Fibroblast of skin of abdomen (primary cell): ENCODE results near the gene DLX6.

Source experiments
- DNase-seq: peaks from one replicate; pipeline ENCODE4 v3.0.0-alpha.2; 2013

The DLX6 gene

GRCh38 chr7:96996111-96996957 lies 9.0 kb upstream of the DLX6 start:
- DNase-seq = no peak

- no peak for DNase-seq
These were observed 8.3 kb upstream of the DLX6 start for GRCh38 chr7:96996958-96997511.

GRCh38 chr7:96997512-96998032 lies 7.8 kb upstream of the DLX6 start:
- no peak for DNase-seq

- DNase-seq = no peak
These were observed 7.0 kb upstream of the DLX6 start for GRCh38 chr7:96998333-96998732.

GRCh38 chr7:96998744-96999143 lies 6.6 kb upstream of the DLX6 start:
- DNase-seq = no peak

GRCh38 chr7:97001221-97001620 lies 4.1 kb upstream of the DLX6 start:
- no peak for DNase-seq

GRCh38 chr7:97001656-97002554 lies 3.4 kb upstream of the DLX6 start:
- DNase-seq = no peak

- no peak for DNase-seq
These were observed 2.6 kb upstream of the DLX6 start for GRCh38 chr7:97002555-97003261.

- no peak for DNase-seq
These were observed 1.8 kb upstream of the DLX6 start for GRCh38 chr7:97003262-97004246.

- DNase-seq = no peak
These were observed 838 bp upstream of the DLX6 start for GRCh38 chr7:97004247-97005182.

GRCh38 chr7:97006055-97006815 lies 882 bp downstream of the DLX6 start:
- DNase-seq = peak; percentile 40

- DNase-seq = no peak
These were observed 1.6 kb downstream of the DLX6 start for GRCh38 chr7:97006816-97007582.

- no peak for DNase-seq
These were observed 2.2 kb downstream of the DLX6 start for GRCh38 chr7:97007583-97007861.

- no peak for DNase-seq
These were observed 3.0 kb downstream of the DLX6 start for GRCh38 chr7:97008275-97008917.

GRCh38 chr7:97009753-97010732 lies 4.7 kb downstream of the DLX6 start:
- no peak for DNase-seq

- no peak for DNase-seq
These were observed 5.8 kb downstream of the DLX6 start for GRCh38 chr7:97011104-97011503.
